Mesodermal cell (in vitro differentiated cells): ENCODE results near the gene DNAJB1.
"Not testable (repeated sequence)": the region's sequence is repeated elsewhere in the genome, so short reads cannot be mapped to it uniquely, and the experiment has no call there.

Source experiments
- H3K27ac ChIP-seq: 2 replicates; pipeline ENCODE4 v1.7.0; 2013; ENCODE audit warnings: mild to moderate bottlenecking, low read depth, low read length, moderate library complexity; ENCODE audit not compliant: severe bottlenecking
- H3K36me3 ChIP-seq: 2 replicates; pipeline ENCODE4 v1.7.1; 2013; ENCODE audit warnings: mild to moderate bottlenecking, low read length, moderate library complexity; ENCODE audit not compliant: control insufficient read depth, insufficient read depth
- H3K4me1 ChIP-seq: one replicate; pipeline ENCODE4 v1.7.1; 2013; ENCODE audit warnings: mild to moderate bottlenecking, low read length; ENCODE audit not compliant: insufficient read depth, control insufficient read depth, poor library complexity, severe bottlenecking
- H3K4me3 ChIP-seq: 2 replicates; pipeline ENCODE4 v1.7.0; 2013; ENCODE audit warnings: low read length, control low read depth, mild to moderate bottlenecking; ENCODE audit not compliant: insufficient read depth, poor library complexity, severe bottlenecking; ENCODE audit errors: extremely low read depth
- H3K9me3 ChIP-seq: 2 replicates; pipeline ENCODE4 v1.7.1; 2013; ENCODE audit warnings: mild to moderate bottlenecking, low read length, moderate library complexity; ENCODE audit not compliant: control insufficient read depth
- WGBS, 2 experiments: methylation state at CpG; one replicate each; pipeline ENCODE4 v1.1.5; 2013; ENCODE audit warnings: missing lambda C conversion rate in 2 of 2; ENCODE audit not compliant: insufficient coverage in 2 of 2; 5-methylcytosine and 5-hydroxymethylcytosine counted together

DNAJB1 gene

GRCh38 chr19:14507704-14508542 is 10.3 kb downstream of the DNAJB1 start:
- Histone ChIP-seq H3K4me1 (peaks cover 12% of the 10 kb centered on the region), H3K27ac (no peak overlapping the region), H3K9me3 (no peaks in the 10 kb centered on the region), H3K4me3 (no peak overlapping the region), H3K36me3 (no peaks in the 10 kb centered on the region)
- 89 to 94% methylated on average over 8 to 9 of the region's 12 CpGs for WGBS, 2 experiments

- Histone ChIP-seq H3K9me3 (no peaks in the 10 kb centered on the region), H3K4me3 (no peak overlapping the region), H3K36me3 (no peaks in the 10 kb centered on the region), H3K4me1 (peaks cover 9% of the 10 kb centered on the region), H3K27ac (peak overlapping the region; percentile 92)
- 36 to 38% methylated on average over 4 to 14 of the region's 19 CpGs for WGBS, 2 experiments
These were observed 12.5 kb downstream of the DNAJB1 start for GRCh38 chr19:14505488-14506239.

- H3K36me3 ChIP-seq, H3K27ac ChIP-seq, H3K4me3 ChIP-seq, H3K4me1 ChIP-seq, H3K9me3 ChIP-seq: not testable (repeated sequence)
- WGBS, 2 experiments: 88 to 89% methylated on average over 5 to 6 of the region's 8 CpGs
These were observed 13.6 kb downstream of the DNAJB1 start for GRCh38 chr19:14504575-14504974.

- no peak overlapping the region for H3K27ac ChIP-seq
- peaks cover 9% of the 10 kb centered on the region for H3K4me1 ChIP-seq
- 90 to 94% methylated on average over 1 of the region's 1 CpG for WGBS, 2 experiments
- no peaks in the 10 kb centered on the region for H3K36me3 ChIP-seq
- no peak overlapping the region for H3K4me3 ChIP-seq
- no peaks in the 10 kb centered on the region for H3K9me3 ChIP-seq
These were observed 14.9 kb downstream of the DNAJB1 start for GRCh38 chr19:14503285-14503684.

GRCh38 chr19:14502334-14503092 is 15.7 kb downstream of the DNAJB1 start:
- Histone ChIP-seq H3K36me3 (no peaks in the 10 kb centered on the region), H3K4me1 (peaks cover 5% of the 10 kb centered on the region), H3K27ac (no peak overlapping the region), H3K4me3 (no peak overlapping the region), H3K9me3 (no peaks in the 10 kb centered on the region)
- 80 to 81% methylated on average over 8 to 11 of the region's 11 CpGs for WGBS, 2 experiments

- Histone ChIP-seq H3K4me1 (peaks cover 7% of the 10 kb centered on the region), H3K27ac (no peak overlapping the region), H3K36me3 (peaks cover 8% of the 10 kb centered on the region), H3K4me3 (no peak overlapping the region), H3K9me3 (no peaks in the 10 kb centered on the region)
- WGBS, 2 experiments: 81 to 83% methylated on average over 6 of the region's 6 CpGs
These were observed 20.8 kb downstream of the DNAJB1 start for GRCh38 chr19:14497228-14497921.

- Histone ChIP-seq H3K27ac (no peak overlapping the region), H3K36me3 (peaks cover 11% of the 10 kb centered on the region), H3K4me3 (peak overlapping the region; percentile 12), H3K4me1 (peaks cover 7% of the 10 kb centered on the region), H3K9me3 (no peaks in the 10 kb centered on the region)
- 92 to 93% methylated on average over 6 to 7 of the region's 7 CpGs for WGBS, 2 experiments
These were observed 21.4 kb downstream of the DNAJB1 start for GRCh38 chr19:14496834-14497227.

GRCh38 chr19:14496029-14496833 is 22.0 kb downstream of the DNAJB1 start, which contains the start of gene GIPC1:
TSS of gene GIPC1 (minus strand) at chr19:14496127. CDS start at chr19:14482976, 13,151 bp downstream.
- H3K4me1 ChIP-seq: peaks cover 7% of the 10 kb centered on the region
- no peaks in the 10 kb centered on the region for H3K9me3 ChIP-seq
- peaks cover 16% of the 10 kb centered on the region for H3K36me3 ChIP-seq
- WGBS, 2 experiments: 3 to 8% methylated on average over 33 to 45 of the region's 71 CpGs
- peak within 1 kb of the TSS; percentile 80 for H3K4me3 ChIP-seq
- peak within 1 kb of the TSS; percentile 64 for H3K27ac ChIP-seq

GRCh38 chr19:14495672-14496028 is 22.5 kb downstream of the DNAJB1 start:
- peak overlapping the region; percentile 64 for H3K27ac ChIP-seq
- peaks cover 21% of the 10 kb centered on the region for H3K36me3 ChIP-seq
- WGBS, 2 experiments: 0% methylated on average over 5 to 23 of the region's 28 CpGs
- peaks cover 7% of the 10 kb centered on the region for H3K4me1 ChIP-seq
- peak overlapping the region; percentile 80 for H3K4me3 ChIP-seq
- H3K9me3 ChIP-seq: no peaks in the 10 kb centered on the region
